Measurements from ENCODE around the gene UBE2D2. TPM values are rescaled to one million over a fixed set of nuclear protein-coding genes. Genes with fewer than 3 reads are reported as not detected.

Gene UBE2D2
- total RNA-seq, 1 donor from 2014 or later: 97.0 TPM

GRCh38 chr5:139671096-139671841 is 110.1 kb downstream of the UBE2D2 start:
- intact Hi-C loops (cut with DNase I): no loop called here
- Histone ChIP-seq H3K4me1 (peaks cover 77% of the 10 kb centered on the region), H3K27me3 (ENCODE audit: low read depth) (no peaks in the 10 kb centered on the region), H3K36me3 (no peaks in the 10 kb centered on the region), H3K9me3 (no peaks in the 10 kb centered on the region), H3K4me3 (peak overlapping the region; percentile 5), H3K27ac (peak overlapping the region; percentile 36)
- DNase-seq (no peak), ATAC-seq (peak in 1 of 2 donors; percentile 1)
- TF ChIP-seq CTCF (IDR thresholded peaks at IDR 0.05): no peak

- H3K36me3 ChIP-seq: no peaks in the 10 kb centered on the region
- no peak overlapping the region for H3K4me3 ChIP-seq
- H3K9me3 ChIP-seq: no peaks in the 10 kb centered on the region
- H3K4me1 ChIP-seq: peaks cover 54% of the 10 kb centered on the region
- intact Hi-C loops (cut with DNase I): no loop called here
- no peak for DNase-seq
- no peak overlapping the region for H3K27ac ChIP-seq
- H3K27me3 ChIP-seq (ENCODE audit: low read depth): no peaks in the 10 kb centered on the region
- TF ChIP-seq CTCF (IDR thresholded peaks at IDR 0.05): no peak
- no peak for ATAC-seq
These were observed 114.1 kb downstream of the UBE2D2 start for GRCh38 chr5:139675213-139675612.

GRCh38 chr5:139675825-139676224 is 114.7 kb downstream of the UBE2D2 start:
- intact Hi-C loops (cut with DNase I): no loop called here
- no peak for DNase-seq
- no peak for ATAC-seq

GRCh38 chr5:139676406-139676805 is 115.3 kb downstream of the UBE2D2 start:
- no peak for TF ChIP-seq CTCF (IDR thresholded peaks at IDR 0.05)
- no peak for DNase-seq
- H3K27ac ChIP-seq: no peak overlapping the region
- H3K36me3 ChIP-seq: peaks cover 12% of the 10 kb centered on the region
- intact Hi-C loops (cut with DNase I): no loop called here
- ATAC-seq: no peak
- no peak overlapping the region for H3K4me3 ChIP-seq
- peaks cover 42% of the 10 kb centered on the region for H3K4me1 ChIP-seq
- H3K9me3 ChIP-seq: no peaks in the 10 kb centered on the region
- no peaks in the 10 kb centered on the region for H3K27me3 ChIP-seq (ENCODE audit: low read depth)

More at GRCh38 chr5:139675825-139676224, 114.7 kb downstream of the UBE2D2 start:
- no peak for TF ChIP-seq CTCF (IDR thresholded peaks at IDR 0.05)
- Histone ChIP-seq H3K27ac (no peak overlapping the region), H3K4me1 (peaks cover 47% of the 10 kb centered on the region), H3K9me3 (no peaks in the 10 kb centered on the region), H3K36me3 (peaks cover 6% of the 10 kb centered on the region), H3K27me3 (ENCODE audit: low read depth) (no peaks in the 10 kb centered on the region), H3K4me3 (no peak overlapping the region)

GRCh38 chr5:139676951-139677735 is 116.0 kb downstream of the UBE2D2 start:
- Histone ChIP-seq H3K4me1 (peaks cover 34% of the 10 kb centered on the region), H3K27me3 (ENCODE audit: low read depth) (no peaks in the 10 kb centered on the region), H3K36me3 (peaks cover 16% of the 10 kb centered on the region), H3K27ac (no peak overlapping the region), H3K9me3 (no peaks in the 10 kb centered on the region), H3K4me3 (no peak overlapping the region)
- intact Hi-C loops (cut with DNase I): no loop called here
- ATAC-seq (no peak), DNase-seq (no peak)
- no peak for TF ChIP-seq CTCF (IDR thresholded peaks at IDR 0.05)

Other genes starting within 250 kb of the UBE2D2 start
- gene PAIP2, start 219.5 kb upstream of the UBE2D2 start, total RNA-seq: 84.1 TPM
- 1.4 TPM for gene SLC23A1, start 178.0 kb upstream of the UBE2D2 start, total RNA-seq
- 7.8 TPM for gene MZB1, start 171.4 kb upstream of the UBE2D2 start, total RNA-seq
- 0.86 TPM for gene PROB1, start 166.2 kb upstream of the UBE2D2 start, total RNA-seq
- gene SPATA24, start 157.2 kb upstream of the UBE2D2 start, total RNA-seq: 3.5 TPM
- 10.0 TPM for gene DNAJC18, start 121.8 kb upstream of the UBE2D2 start, total RNA-seq
- 48.8 TPM for gene ECSCR, start 98.6 kb upstream of the UBE2D2 start, total RNA-seq
- gene SMIM33, start 90.3 kb upstream of the UBE2D2 start, total RNA-seq: not detected
- 120 TPM for gene STING1, start 78.6 kb upstream of the UBE2D2 start, total RNA-seq
- 27.3 TPM for gene CXXC5, start 87.0 kb downstream of the UBE2D2 start, total RNA-seq
- gene PSD2, start 234.5 kb downstream of the UBE2D2 start, total RNA-seq: not detected

Data from lower lobe of right lung (tissue), 2 donors.